ENCODE measurements around the gene PTGER4. TPM values are rescaled to one million over a fixed set of nuclear protein-coding genes. Genes with fewer than 3 reads are reported as not detected.
A peak's percentile ranks its signal among the peaks of the same experiment; 100 is the strongest.

Gene PTGER4
- total and polyA plus RNA-seq, 2 donors: 22.8 to 25.2 TPM

GRCh38 chr5:40682154-40683017 is 2.7 kb downstream of the PTGER4 start:
- Histone ChIP-seq H3K4me3 (ENCODE audit: low read length in 2 of 2) (peak overlapping the region; percentile 84 to 88), H3K27me3 (ENCODE audit: control insufficient read depth in 2 of 2, insufficient read depth in 1 of 2, low read length in 1 of 2) (peaks cover 0 to 6% of the 10 kb centered on the region in 2 donors), H3K36me3 (ENCODE audit: control insufficient read depth in 2 of 2, insufficient read depth in 2 of 2, low read length in 1 of 2) (peaks cover 7 to 19% of the 10 kb centered on the region in 2 donors), H3K9me3 (ENCODE audit: control insufficient read depth in 2 of 2, insufficient read depth in 1 of 2, low read length in 1 of 2) (no peaks in the 10 kb centered on the region), H3K27ac (ENCODE audit: low read depth in 1 of 2, low read length in 1 of 2) (peak overlapping the region; percentile 72 to 99), H3K4me1 (ENCODE audit: control insufficient read depth in 2 of 2, insufficient read depth in 2 of 2, low read length in 2 of 2) (peaks cover 10 to 21% of the 10 kb centered on the region in 2 donors)
- no peak for DNase-seq (ENCODE audit: low read depth in 6 of 9, low spot score in 9 of 9)
- WGBS: 7% methylated on average over 16 of the region's 16 CpGs

GRCh38 chr5:40683305-40683704 is 3.6 kb downstream of the PTGER4 start:
- H3K27ac ChIP-seq (ENCODE audit: low read depth in 1 of 2, low read length in 1 of 2): peak overlapping the region in 1 of 2 donors; percentile 72
- peak overlapping the region; percentile 84 to 88 for H3K4me3 ChIP-seq (ENCODE audit: low read length in 2 of 2)
- H3K9me3 ChIP-seq (ENCODE audit: control insufficient read depth in 2 of 2, insufficient read depth in 1 of 2, low read length in 1 of 2): no peaks in the 10 kb centered on the region
- H3K27me3 ChIP-seq (ENCODE audit: control insufficient read depth in 2 of 2, insufficient read depth in 1 of 2, low read length in 1 of 2): peaks cover 0 to 6% of the 10 kb centered on the region in 2 donors
- DNase-seq (ENCODE audit: low read depth in 6 of 9, low spot score in 9 of 9): peak in 1 of 9 donors; percentile 45
- H3K36me3 ChIP-seq (ENCODE audit: control insufficient read depth in 2 of 2, insufficient read depth in 2 of 2, low read length in 1 of 2): peaks cover 7 to 19% of the 10 kb centered on the region in 2 donors
- peaks cover 10 to 24% of the 10 kb centered on the region in 2 donors for H3K4me1 ChIP-seq (ENCODE audit: control insufficient read depth in 2 of 2, insufficient read depth in 2 of 2, low read length in 2 of 2)
- 9% methylated on average over 1 of the region's 1 CpG for whole genome bisulfite sequencing

- Histone ChIP-seq H3K36me3 (ENCODE audit: control insufficient read depth in 2 of 2, insufficient read depth in 2 of 2, low read length in 1 of 2) (peaks cover 7 to 26% of the 10 kb centered on the region in 2 donors), H3K9me3 (ENCODE audit: control insufficient read depth in 2 of 2, insufficient read depth in 1 of 2, low read length in 1 of 2) (no peaks in the 10 kb centered on the region), H3K27ac (ENCODE audit: low read depth in 1 of 2, low read length in 1 of 2) (no peak overlapping the region), H3K4me1 (ENCODE audit: control insufficient read depth in 2 of 2, insufficient read depth in 2 of 2, low read length in 2 of 2) (peaks cover 10 to 23% of the 10 kb centered on the region in 2 donors), H3K4me3 (ENCODE audit: low read length in 2 of 2) (peak overlapping the region; percentile 34 to 84), H3K27me3 (ENCODE audit: control insufficient read depth in 2 of 2, insufficient read depth in 1 of 2, low read length in 1 of 2) (peaks cover 0 to 4% of the 10 kb centered on the region in 2 donors)
- DNase-seq (ENCODE audit: low read depth in 6 of 9, low spot score in 9 of 9): no peak
Measured at GRCh38 chr5:40685193-40685592, 5.5 kb downstream of the PTGER4 start.

GRCh38 chr5:40685976-40686486 is 6.3 kb downstream of the PTGER4 start:
- H3K9me3 ChIP-seq (ENCODE audit: control insufficient read depth in 2 of 2, insufficient read depth in 1 of 2, low read length in 1 of 2): no peaks in the 10 kb centered on the region
- WGBS: 62% methylated on average over 1 of the region's 1 CpG
- H3K36me3 ChIP-seq (ENCODE audit: control insufficient read depth in 2 of 2, insufficient read depth in 2 of 2, low read length in 1 of 2): peaks cover 7 to 31% of the 10 kb centered on the region in 2 donors
- H3K27me3 ChIP-seq (ENCODE audit: control insufficient read depth in 2 of 2, insufficient read depth in 1 of 2, low read length in 1 of 2): peaks cover 0 to 2% of the 10 kb centered on the region in 2 donors
- no peak for DNase-seq (ENCODE audit: low read depth in 6 of 9, low spot score in 9 of 9)
- peaks cover 10 to 15% of the 10 kb centered on the region in 2 donors for H3K4me1 ChIP-seq (ENCODE audit: control insufficient read depth in 2 of 2, insufficient read depth in 2 of 2, low read length in 2 of 2)
- no peak overlapping the region for H3K27ac ChIP-seq (ENCODE audit: low read depth in 1 of 2, low read length in 1 of 2)
- peak overlapping the region in 1 of 2 donors; percentile 34 for H3K4me3 ChIP-seq (ENCODE audit: low read length in 2 of 2)

GRCh38 chr5:40687321-40687720 is 7.6 kb downstream of the PTGER4 start:
- DNase-seq (ENCODE audit: low read depth in 6 of 9, low spot score in 9 of 9): no peak
- Histone ChIP-seq H3K36me3 (ENCODE audit: control insufficient read depth in 2 of 2, insufficient read depth in 2 of 2, low read length in 1 of 2) (peaks cover 7 to 43% of the 10 kb centered on the region in 2 donors), H3K4me3 (ENCODE audit: low read length in 2 of 2) (peak overlapping the region in 1 of 2 donors; percentile 21), H3K27me3 (ENCODE audit: control insufficient read depth in 2 of 2, insufficient read depth in 1 of 2, low read length in 1 of 2) (no peaks in the 10 kb centered on the region), H3K27ac (ENCODE audit: low read depth in 1 of 2, low read length in 1 of 2) (peak overlapping the region in 1 of 2 donors; percentile 70), H3K9me3 (ENCODE audit: control insufficient read depth in 2 of 2, insufficient read depth in 1 of 2, low read length in 1 of 2) (no peaks in the 10 kb centered on the region), H3K4me1 (ENCODE audit: control insufficient read depth in 2 of 2, insufficient read depth in 2 of 2, low read length in 2 of 2) (peaks cover 8 to 12% of the 10 kb centered on the region in 2 donors)
- WGBS: 73% methylated on average over 7 of the region's 7 CpGs

GRCh38 chr5:40688127-40688761 is 8.5 kb downstream of the PTGER4 start:
- 2% methylated on average over 8 of the region's 8 CpGs for WGBS
- DNase-seq (ENCODE audit: low read depth in 6 of 9, low spot score in 9 of 9): peak; percentile 62 to 96 (median 91)
- peak overlapping the region in 1 of 2 donors; percentile 9 for H3K4me3 ChIP-seq (ENCODE audit: low read length in 2 of 2)
- H3K9me3 ChIP-seq (ENCODE audit: control insufficient read depth in 2 of 2, insufficient read depth in 1 of 2, low read length in 1 of 2): no peaks in the 10 kb centered on the region
- no peaks in the 10 kb centered on the region for H3K27me3 ChIP-seq (ENCODE audit: control insufficient read depth in 2 of 2, insufficient read depth in 1 of 2, low read length in 1 of 2)
- peaks cover 6 to 12% of the 10 kb centered on the region in 2 donors for H3K4me1 ChIP-seq (ENCODE audit: control insufficient read depth in 2 of 2, insufficient read depth in 2 of 2, low read length in 2 of 2)
- peaks cover 10 to 46% of the 10 kb centered on the region in 2 donors for H3K36me3 ChIP-seq (ENCODE audit: control insufficient read depth in 2 of 2, insufficient read depth in 2 of 2, low read length in 1 of 2)
- H3K27ac ChIP-seq (ENCODE audit: low read depth in 1 of 2, low read length in 1 of 2): no peak overlapping the region

- no peak overlapping the region for H3K27ac ChIP-seq (ENCODE audit: low read depth in 1 of 2, low read length in 1 of 2)
- peaks cover 2 to 12% of the 10 kb centered on the region in 2 donors for H3K4me1 ChIP-seq (ENCODE audit: control insufficient read depth in 2 of 2, insufficient read depth in 2 of 2, low read length in 2 of 2)
- no peaks in the 10 kb centered on the region for H3K27me3 ChIP-seq (ENCODE audit: control insufficient read depth in 2 of 2, insufficient read depth in 1 of 2, low read length in 1 of 2)
- no peak for DNase-seq (ENCODE audit: low read depth in 6 of 9, low spot score in 9 of 9)
- H3K9me3 ChIP-seq (ENCODE audit: control insufficient read depth in 2 of 2, insufficient read depth in 1 of 2, low read length in 1 of 2): no peaks in the 10 kb centered on the region
- peaks cover 11 to 46% of the 10 kb centered on the region in 2 donors for H3K36me3 ChIP-seq (ENCODE audit: control insufficient read depth in 2 of 2, insufficient read depth in 2 of 2, low read length in 1 of 2)
- no peak overlapping the region for H3K4me3 ChIP-seq (ENCODE audit: low read length in 2 of 2)
Measured at GRCh38 chr5:40688996-40689395, 9.3 kb downstream of the PTGER4 start.

- WGBS: 62% methylated on average over 3 of the region's 3 CpGs
- no peaks in the 10 kb centered on the region for H3K9me3 ChIP-seq (ENCODE audit: control insufficient read depth in 2 of 2, insufficient read depth in 1 of 2, low read length in 1 of 2)
- peaks cover 2 to 12% of the 10 kb centered on the region in 2 donors for H3K4me1 ChIP-seq (ENCODE audit: control insufficient read depth in 2 of 2, insufficient read depth in 2 of 2, low read length in 2 of 2)
Measured at GRCh38 chr5:40689438-40689837, 9.7 kb downstream of the PTGER4 start.

GRCh38 chr5:40690267-40690666 is 10.6 kb downstream of the PTGER4 start:
- H3K36me3 ChIP-seq (ENCODE audit: control insufficient read depth in 2 of 2, insufficient read depth in 2 of 2, low read length in 1 of 2): peaks cover 18 to 52% of the 10 kb centered on the region in 2 donors
- DNase-seq (ENCODE audit: low read depth in 6 of 9, low spot score in 9 of 9): no peak
- no peaks in the 10 kb centered on the region for H3K27me3 ChIP-seq (ENCODE audit: control insufficient read depth in 2 of 2, insufficient read depth in 1 of 2, low read length in 1 of 2)
- H3K27ac ChIP-seq (ENCODE audit: low read depth in 1 of 2, low read length in 1 of 2): no peak overlapping the region
- WGBS: 62% methylated on average over 3 of the region's 3 CpGs
- H3K9me3 ChIP-seq (ENCODE audit: control insufficient read depth in 2 of 2, insufficient read depth in 1 of 2, low read length in 1 of 2): no peaks in the 10 kb centered on the region
- H3K4me3 ChIP-seq (ENCODE audit: low read length in 2 of 2): no peak overlapping the region
- peaks cover 2 to 12% of the 10 kb centered on the region in 2 donors for H3K4me1 ChIP-seq (ENCODE audit: control insufficient read depth in 2 of 2, insufficient read depth in 2 of 2, low read length in 2 of 2)

More at GRCh38 chr5:40689438-40689837, 9.7 kb downstream of the PTGER4 start:
- Histone ChIP-seq H3K27me3 (ENCODE audit: control insufficient read depth in 2 of 2, insufficient read depth in 1 of 2, low read length in 1 of 2) (no peaks in the 10 kb centered on the region), H3K36me3 (ENCODE audit: control insufficient read depth in 2 of 2, insufficient read depth in 2 of 2, low read length in 1 of 2) (peaks cover 15 to 49% of the 10 kb centered on the region in 2 donors), H3K4me3 (ENCODE audit: low read length in 2 of 2) (no peak overlapping the region), H3K27ac (ENCODE audit: low read depth in 1 of 2, low read length in 1 of 2) (no peak overlapping the region)
- no peak for DNase-seq (ENCODE audit: low read depth in 6 of 9, low spot score in 9 of 9)

All from thymus (tissue), 11 donors.